DOHH2 (cell line): Measurements from ENCODE around the gene ARAP1.

Experiments
- H3F3A ChIP-seq: fragments of 200-600 bp; sonication (generic), shearing (Covaris generic); 2 replicates; pipeline ENCODE4 v1.6.0; 2016; ENCODE audit warnings: antibody characterized with exemption, mild to moderate bottlenecking; ENCODE audit not compliant: control insufficient read depth, insufficient read depth
- H3K27ac ChIP-seq: fragments of 200-600 bp; sonication (generic); 2 replicates; pipeline ENCODE4 v1.5.1; 2014; ENCODE audit warnings: low read depth, mild to moderate bottlenecking, low read length, moderate library complexity
- H3K27me3 ChIP-seq: fragments of 200-600 bp; sonication (generic); 2 replicates; pipeline ENCODE4 v1.6.1; 2014; ENCODE audit warnings: mild to moderate bottlenecking, low read length, mixed read lengths; ENCODE audit not compliant: control insufficient read depth
- H3K36me3 ChIP-seq: fragments of 200-600 bp; sonication (generic); 2 replicates; pipeline ENCODE4 v1.6.1; 2014; ENCODE audit warnings: mild to moderate bottlenecking, low read length, moderate library complexity, mixed read lengths; ENCODE audit not compliant: control insufficient read depth
- H3K4me1 ChIP-seq: fragments of 200-600 bp; sonication (generic); 2 replicates; pipeline ENCODE4 v1.6.1; 2014; ENCODE audit warnings: mild to moderate bottlenecking, low read length, mixed read lengths; ENCODE audit not compliant: control insufficient read depth
- H3K4me2 ChIP-seq: fragments of 200-600 bp; sonication (generic); 2 replicates; pipeline ENCODE4 v1.6.0; 2014; ENCODE audit warnings: mild to moderate bottlenecking, low read length, moderate library complexity
- H3K4me3 ChIP-seq: fragments of 200-600 bp; sonication (generic); 2 replicates; pipeline ENCODE4 v1.5.1; 2014; ENCODE audit warnings: mild to moderate bottlenecking, low read length, mixed read lengths
- H3K79me2 ChIP-seq: fragments of 200-600 bp; sonication (generic); 2 replicates; pipeline ENCODE4 v1.6.1; 2014; ENCODE audit warnings: mild to moderate bottlenecking, low read length, mixed read lengths; ENCODE audit not compliant: control insufficient read depth
- H3K9me2 ChIP-seq: fragments of 200-600 bp; sonication (generic); replicated peaks from 2 replicates; pipeline ENCODE4 v1.6.1; 2014; ENCODE audit warnings: mild to moderate bottlenecking, low read length, mixed read lengths; ENCODE audit not compliant: control insufficient read depth
- H3K9me3 ChIP-seq: fragments of 200-600 bp; sonication (generic); 2 replicates; pipeline ENCODE4 v1.6.1; 2014; ENCODE audit warnings: antibody characterized with exemption, low read length, mixed read lengths; ENCODE audit not compliant: control insufficient read depth, insufficient read depth
- H4K20me1 ChIP-seq: fragments of 200-600 bp; sonication (generic); 2 replicates; pipeline ENCODE4 v1.6.0; 2014; ENCODE audit warnings: low read depth, mild to moderate bottlenecking, antibody characterized with exemption, low read length, moderate library complexity; ENCODE audit not compliant: control insufficient read depth, insufficient read depth
- CTCF ChIP-seq: fragments of 200-600 bp; sonication (generic); IDR thresholded peaks from one replicate; pipeline ENCODE4 v1.5.1; 2014; ENCODE audit warnings: antibody characterized with exemption, mild to moderate bottlenecking, low read depth, low read length; ENCODE audit not compliant: poor library complexity, severe bottlenecking
- EZH2phosphoT487 ChIP-seq: fragments of 200-600 bp; sonication (generic); IDR thresholded peaks from 2 replicates; pipeline ENCODE4 v1.6.1; 2017; ENCODE audit warnings: borderline replicate concordance, mild to moderate bottlenecking, antibody characterized with exemption, low read length, moderate library complexity, mixed read lengths

Gene ARAP1

GRCh38 chr11:72719551-72719950 lies 32.7 kb downstream of the ARAP1 start:
- Histone ChIP-seq H3F3A (0 out of 2 replicates have a peak, but pooled peaks cover 3% of the 10 kb centered on the region), H3K9me2 (no peaks in the 10 kb centered on the region), H3K4me2 (peak overlapping the region; percentile 86), H3K36me3 (peaks cover 14% of the 10 kb centered on the region), H4K20me1 (no peaks in the 10 kb centered on the region), H3K27ac (no peak overlapping the region), H3K27me3 (no peaks in the 10 kb centered on the region), H3K79me2 (peaks cover 65% of the 10 kb centered on the region), H3K4me1 (peaks cover 36% of the 10 kb centered on the region), H3K4me3 (peak overlapping the region; percentile 81), H3K9me3 (no peaks in the 10 kb centered on the region)
- no peak for TF ChIP-seq CTCF

GRCh38 chr11:72719144-72719543 lies 33.1 kb downstream of the ARAP1 start:
- Histone ChIP-seq H3K4me1 (peaks cover 36% of the 10 kb centered on the region), H3K36me3 (peaks cover 13% of the 10 kb centered on the region), H4K20me1 (no peaks in the 10 kb centered on the region), H3F3A (0 out of 2 replicates have a peak, but pooled peaks cover 3% of the 10 kb centered on the region), H3K9me2 (no peaks in the 10 kb centered on the region), H3K27ac (no peak overlapping the region), H3K79me2 (peaks cover 61% of the 10 kb centered on the region), H3K4me2 (peak overlapping the region; percentile 86; the same call in 1 of the 2 replicates), H3K9me3 (no peaks in the 10 kb centered on the region), H3K4me3 (no peak overlapping the region), H3K27me3 (no peaks in the 10 kb centered on the region)
- TF ChIP-seq EZH2phosphoT487: no peak
- TF ChIP-seq CTCF: no peak

GRCh38 chr11:72718101-72718501 lies 34.1 kb downstream of the ARAP1 start:
- no peaks in the 10 kb centered on the region for H3K9me3 ChIP-seq
- no peaks in the 10 kb centered on the region for H3K27me3 ChIP-seq
- no peak overlapping the region for H3K4me3 ChIP-seq
- H3K27ac ChIP-seq: no peak overlapping the region
- no peaks in the 10 kb centered on the region for H4K20me1 ChIP-seq
- no peaks in the 10 kb centered on the region for H3F3A ChIP-seq
- H3K4me1 ChIP-seq: peaks cover 36% of the 10 kb centered on the region
- no peaks in the 10 kb centered on the region for H3K9me2 ChIP-seq
- H3K4me2 ChIP-seq: no peak overlapping the region
- peaks cover 16% of the 10 kb centered on the region for H3K36me3 ChIP-seq
- peaks cover 55% of the 10 kb centered on the region for H3K79me2 ChIP-seq
- TF ChIP-seq EZH2phosphoT487 (no peak), CTCF (no peak)
